Adrenal gland (tissue), 5 donors: ENCODE measurements around the gene RNU4-1.
A peak's percentile ranks its signal among the peaks of the same experiment; 100 is the strongest.

ENCODE experiments used
- POLR2A ChIP-seq, 2 donors: fragments of 450-650 bp; IDR thresholded peaks; one replicate each; pipeline ENCODE4 v1.6.1; 2017; ENCODE audit warnings: antibody characterized with exemption in 2 of 2, mild to moderate bottlenecking in 2 of 2, moderate library complexity in 1 of 2
- TF ChIP-seq, protein P1 (sequence below), 6 experiments: fragments of 450-650 bp in 4 of 6; fragments of 200-600 bp in 2 of 6; sonication (generic) in 1 of 6; IDR thresholded peaks; 1 replicate in 5 of 6; 2 replicates in 1 of 6; pipeline versions ENCODE4 v1.5.1 to v1.8.0; 2016 to 2021; ENCODE audit warnings: antibody characterized with exemption in 6 of 6, mild to moderate bottlenecking in 2 of 6, moderate library complexity in 1 of 6
- donor health status: DM: no; HTN: no; CAD: no.

DNA sequence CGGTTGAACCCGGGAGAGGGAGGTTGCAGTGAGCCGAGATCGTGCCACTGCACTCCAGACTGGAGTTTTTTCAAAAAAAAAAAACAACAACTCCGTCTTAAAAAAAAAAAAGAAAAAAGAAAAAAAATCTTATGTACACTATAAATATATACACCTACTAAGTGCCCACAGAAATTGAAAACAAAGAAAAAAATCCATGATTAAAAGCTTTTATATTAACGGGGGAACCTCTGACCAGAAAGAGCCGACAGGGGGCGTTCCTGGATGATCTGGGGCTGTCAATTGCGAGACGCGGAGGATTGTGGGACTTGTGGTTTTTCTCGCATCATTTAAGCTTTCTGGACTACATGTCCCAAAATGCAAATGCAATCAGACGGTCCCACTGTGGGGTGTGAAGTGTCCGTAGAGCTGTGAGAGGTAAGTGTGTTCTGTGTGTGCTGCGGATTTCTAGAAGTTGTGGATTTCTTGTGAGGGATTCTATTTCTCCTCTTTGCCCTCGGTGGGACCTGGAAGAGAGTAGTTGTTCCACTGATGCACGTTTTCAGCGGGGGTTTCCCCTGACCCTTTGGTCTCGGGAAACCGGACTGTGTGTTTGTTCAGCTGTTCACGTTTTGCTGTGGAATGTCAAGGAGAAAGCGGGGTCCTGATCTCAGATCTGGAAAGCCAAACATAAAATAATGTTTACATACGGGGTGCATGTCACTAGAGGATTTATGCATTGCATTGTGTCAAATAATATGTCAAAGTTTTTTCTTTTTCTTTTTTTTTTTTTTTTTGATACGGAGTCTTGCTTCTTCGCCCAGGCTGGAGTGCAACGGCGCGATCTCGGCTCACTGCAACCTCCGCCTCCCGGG is 9.2 kb upstream of the RNU4-1 start, which contains the start of gene SIRT4:
- TF ChIP-seq, protein P1, sequence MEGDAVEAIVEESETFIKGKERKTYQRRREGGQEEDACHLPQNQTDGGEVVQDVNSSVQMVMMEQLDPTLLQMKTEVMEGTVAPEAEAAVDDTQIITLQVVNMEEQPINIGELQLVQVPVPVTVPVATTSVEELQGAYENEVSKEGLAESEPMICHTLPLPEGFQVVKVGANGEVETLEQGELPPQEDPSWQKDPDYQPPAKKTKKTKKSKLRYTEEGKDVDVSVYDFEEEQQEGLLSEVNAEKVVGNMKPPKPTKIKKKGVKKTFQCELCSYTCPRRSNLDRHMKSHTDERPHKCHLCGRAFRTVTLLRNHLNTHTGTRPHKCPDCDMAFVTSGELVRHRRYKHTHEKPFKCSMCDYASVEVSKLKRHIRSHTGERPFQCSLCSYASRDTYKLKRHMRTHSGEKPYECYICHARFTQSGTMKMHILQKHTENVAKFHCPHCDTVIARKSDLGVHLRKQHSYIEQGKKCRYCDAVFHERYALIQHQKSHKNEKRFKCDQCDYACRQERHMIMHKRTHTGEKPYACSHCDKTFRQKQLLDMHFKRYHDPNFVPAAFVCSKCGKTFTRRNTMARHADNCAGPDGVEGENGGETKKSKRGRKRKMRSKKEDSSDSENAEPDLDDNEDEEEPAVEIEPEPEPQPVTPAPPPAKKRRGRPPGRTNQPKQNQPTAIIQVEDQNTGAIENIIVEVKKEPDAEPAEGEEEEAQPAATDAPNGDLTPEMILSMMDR (IDR thresholded peaks at IDR 0.05), result peak; percentile 44 to 78 (median 61)
- TF ChIP-seq POLR2A (IDR thresholded peaks at IDR 0.05), result peak in 1 of 2 donors; percentile 65
